HUES6 (cell line): Measurements from ENCODE around the gene CLASP2.

Experiments
- H3K27ac ChIP-seq: 2 replicates; pipeline ENCODE4 v1.7.0; 2013; ENCODE audit warnings: low read depth, mild to moderate bottlenecking, low read length, inconsistent platforms
- H3K27me3 ChIP-seq: 2 replicates; pipeline ENCODE4 v1.6.1; 2013; ENCODE audit warnings: low read length; ENCODE audit not compliant: control insufficient read depth, insufficient read depth
- H3K36me3 ChIP-seq: 2 replicates; pipeline ENCODE4 v1.6.1; 2013; ENCODE audit warnings: low read length; ENCODE audit not compliant: control insufficient read depth, insufficient read depth
- H3K4me1 ChIP-seq: 2 replicates; pipeline ENCODE4 v1.6.1; 2013; ENCODE audit warnings: low read length; ENCODE audit not compliant: control insufficient read depth, insufficient read depth
- H3K4me3 ChIP-seq: 2 replicates; pipeline ENCODE4 v1.5.1; 2013; ENCODE audit warnings: low read depth, low read length
- H3K9ac ChIP-seq: one replicate; pipeline ENCODE4 v1.6.1; 2013; ENCODE audit warnings: mild to moderate bottlenecking, low read length
- H3K9me3 ChIP-seq: 2 replicates; pipeline ENCODE4 v1.6.1; 2013; ENCODE audit warnings: low read depth, low read length; ENCODE audit not compliant: control insufficient read depth, insufficient read depth

Gene CLASP2

DNA sequence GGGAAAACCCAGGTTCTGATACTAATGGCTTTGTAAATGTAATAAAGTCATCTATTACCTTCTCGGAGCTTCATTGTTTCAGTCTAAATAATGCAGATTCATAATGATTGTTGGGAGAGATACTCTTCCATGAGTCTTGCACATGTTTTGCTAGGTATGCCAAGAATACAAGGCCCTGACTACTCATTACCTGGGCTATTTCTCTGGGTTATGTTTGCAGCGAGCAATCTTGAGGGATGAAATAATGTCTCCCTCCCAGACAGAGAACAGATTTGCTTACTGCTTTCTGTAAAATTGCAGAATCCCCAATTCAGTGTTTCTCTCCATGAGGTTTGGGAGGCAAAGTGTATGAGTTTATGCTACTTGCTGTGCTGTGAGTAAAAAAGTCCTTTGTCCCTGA is 6.2 kb upstream of the CLASP2 start:
- no peaks in the 10 kb centered on the region for H3K27me3 ChIP-seq

GRCh38 chr3:33722626-33723370 is 4.7 kb upstream of the CLASP2 start:
- H3K27ac ChIP-seq = no peak overlapping the region
- no peaks in the 10 kb centered on the region for H3K4me1 ChIP-seq
- H3K4me3 ChIP-seq = no peak overlapping the region
- H3K9ac ChIP-seq = no peak overlapping the region
- H3K9me3 ChIP-seq = no peaks in the 10 kb centered on the region
- no peaks in the 10 kb centered on the region for H3K36me3 ChIP-seq
- no peaks in the 10 kb centered on the region for H3K27me3 ChIP-seq

More for the DNA sequence above, 6.2 kb upstream of the CLASP2 start:
- H3K9me3 ChIP-seq = no peaks in the 10 kb centered on the region
- no peak overlapping the region for H3K9ac ChIP-seq
- no peaks in the 10 kb centered on the region for H3K36me3 ChIP-seq
- no peak overlapping the region for H3K4me3 ChIP-seq
- H3K27ac ChIP-seq = no peak overlapping the region
- H3K4me1 ChIP-seq = no peaks in the 10 kb centered on the region

- Histone ChIP-seq H3K9me3 (no peaks in the 10 kb centered on the region), H3K36me3 (no peaks in the 10 kb centered on the region), H3K4me1 (no peaks in the 10 kb centered on the region), H3K9ac (no peak overlapping the region), H3K27me3 (no peaks in the 10 kb centered on the region), H3K4me3 (no peak overlapping the region), H3K27ac (no peak overlapping the region)
Measured at GRCh38 chr3:33722191-33722590, 4.1 kb upstream of the CLASP2 start.

DNA sequence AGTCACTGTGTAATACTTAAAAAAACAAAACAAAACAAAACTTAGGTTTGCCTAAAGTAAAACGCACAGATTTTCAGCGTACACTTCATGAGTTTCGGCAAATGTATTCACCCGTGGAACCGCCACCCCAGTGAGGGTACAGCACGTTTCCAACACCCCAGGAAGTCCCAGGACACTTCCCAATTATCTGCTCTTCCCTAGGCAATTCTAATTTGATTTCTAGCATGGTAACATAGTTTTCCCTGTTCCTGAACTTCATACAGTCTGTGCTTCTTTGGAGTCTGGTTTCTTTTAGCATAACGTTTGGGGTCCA is 497 bp upstream of the CLASP2 start:
- Histone ChIP-seq H3K36me3 (no peaks in the 10 kb centered on the region), H3K27ac (no peak overlapping the region), H3K4me1 (peaks cover 7% of the 10 kb centered on the region; the same call in 1 of the 2 replicates), H3K9me3 (no peaks in the 10 kb centered on the region), H3K9ac (peak overlapping the region; percentile 90), H3K4me3 (peak overlapping the region; percentile 78), H3K27me3 (no peaks in the 10 kb centered on the region)

DNA sequence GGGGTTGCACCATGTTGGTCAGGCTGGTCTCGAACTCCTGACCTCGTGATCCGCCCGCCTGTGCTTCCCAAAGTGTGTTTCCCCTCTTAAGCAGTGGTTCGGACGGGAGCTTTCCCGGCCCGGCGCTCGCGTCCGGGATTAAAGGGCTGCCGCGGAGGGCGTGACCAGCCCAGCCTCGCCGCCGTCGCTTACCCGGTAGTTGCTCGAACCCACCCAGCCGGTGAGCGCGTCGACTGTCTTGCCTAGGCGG is 513 bp downstream of the CLASP2 start:
- Histone ChIP-seq H3K27ac (peak overlapping the region; percentile 89), H3K27me3 (no peaks in the 10 kb centered on the region), H3K9me3 (no peaks in the 10 kb centered on the region), H3K36me3 (no peaks in the 10 kb centered on the region), H3K4me3 (peak overlapping the region; percentile 78), H3K9ac (peak overlapping the region; percentile 90), H3K4me1 (peaks cover 7% of the 10 kb centered on the region; the same call in 1 of the 2 replicates)

- Histone ChIP-seq H3K36me3 (peaks cover 3% of the 10 kb centered on the region; the same call in 1 of the 2 replicates), H3K9me3 (no peaks in the 10 kb centered on the region), H3K4me3 (peak overlapping the region; percentile 78), H3K27ac (no peak overlapping the region), H3K27me3 (no peaks in the 10 kb centered on the region), H3K9ac (no peak overlapping the region), H3K4me1 (peaks cover 7% of the 10 kb centered on the region; the same call in 1 of the 2 replicates)
Measured at GRCh38 chr3:33716227-33716626, 1.8 kb downstream of the CLASP2 start.

DNA sequence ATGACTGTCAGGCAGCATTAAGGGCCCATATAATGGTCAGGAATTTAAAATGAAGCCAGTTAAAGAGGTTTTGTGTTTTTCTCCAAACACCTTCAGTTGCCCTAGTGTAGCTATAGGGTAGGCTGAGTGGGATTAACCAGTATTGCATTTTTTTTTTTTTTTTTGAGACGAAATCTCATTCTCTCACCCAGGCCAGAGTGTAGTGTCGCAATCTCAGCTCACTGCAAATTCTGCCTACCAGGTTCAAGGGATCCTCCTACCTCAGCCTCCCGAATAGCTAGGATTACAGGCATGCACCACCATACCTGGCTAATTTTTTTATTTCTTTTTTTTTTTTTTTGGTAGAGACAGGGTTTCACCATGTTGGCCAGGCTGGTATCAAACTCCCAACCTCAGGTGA is 7.0 kb downstream of the CLASP2 start:
- Histone ChIP-seq H3K4me1 (peaks cover 3% of the 10 kb centered on the region; the same call in 1 of the 2 replicates), H3K9me3 (peaks cover 6% of the 10 kb centered on the region; the same call in 1 of the 2 replicates)

DNA sequence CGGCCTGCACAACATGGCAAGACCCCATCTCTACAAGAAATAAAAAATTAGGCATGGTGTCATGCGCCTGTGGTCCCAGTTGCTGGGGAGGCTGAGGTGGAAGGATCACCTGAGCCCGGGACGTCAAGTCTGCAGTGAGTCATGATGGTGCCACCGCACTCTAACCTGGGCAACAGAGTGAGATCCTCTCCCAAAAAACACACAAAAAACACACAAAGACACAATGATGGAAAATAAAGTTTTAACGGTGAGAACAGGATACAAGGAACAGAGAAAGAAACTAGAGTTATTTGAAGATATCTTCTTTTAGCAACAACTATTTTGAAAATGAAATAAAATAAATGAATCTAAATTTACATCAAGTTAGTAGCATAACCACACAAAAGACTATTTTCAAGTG is 12.0 kb downstream of the CLASP2 start:
- no peaks in the 10 kb centered on the region for H3K4me1 ChIP-seq
- no peak overlapping the region for H3K4me3 ChIP-seq
- H3K27ac ChIP-seq = no peak overlapping the region
- peaks cover 44% of the 10 kb centered on the region for H3K9me3 ChIP-seq
- no peaks in the 10 kb centered on the region for H3K27me3 ChIP-seq
- no peak overlapping the region for H3K9ac ChIP-seq
- peaks cover 15% of the 10 kb centered on the region; the same call in 1 of the 2 replicates for H3K36me3 ChIP-seq

More for the DNA sequence above, 7.0 kb downstream of the CLASP2 start:
- Histone ChIP-seq H3K27me3 (no peaks in the 10 kb centered on the region), H3K9ac (no peak overlapping the region), H3K4me3 (no peak overlapping the region), H3K36me3 (peaks cover 8% of the 10 kb centered on the region; the same call in 1 of the 2 replicates), H3K27ac (no peak overlapping the region)

GRCh38 chr3:33704891-33705290 is 13.2 kb downstream of the CLASP2 start:
- no peaks in the 10 kb centered on the region for H3K27me3 ChIP-seq
- H3K27ac ChIP-seq = no peak overlapping the region
- H3K9ac ChIP-seq = no peak overlapping the region
- H3K4me3 ChIP-seq = no peak overlapping the region
- no peaks in the 10 kb centered on the region for H3K4me1 ChIP-seq
- H3K36me3 ChIP-seq = peaks cover 15% of the 10 kb centered on the region; the same call in 1 of the 2 replicates
- peaks cover 48% of the 10 kb centered on the region for H3K9me3 ChIP-seq

- H3K36me3 ChIP-seq = peaks cover 13% of the 10 kb centered on the region; the same call in 1 of the 2 replicates
Measured at GRCh38 chr3:33699275-33699674, 18.8 kb downstream of the CLASP2 start.

DNA sequence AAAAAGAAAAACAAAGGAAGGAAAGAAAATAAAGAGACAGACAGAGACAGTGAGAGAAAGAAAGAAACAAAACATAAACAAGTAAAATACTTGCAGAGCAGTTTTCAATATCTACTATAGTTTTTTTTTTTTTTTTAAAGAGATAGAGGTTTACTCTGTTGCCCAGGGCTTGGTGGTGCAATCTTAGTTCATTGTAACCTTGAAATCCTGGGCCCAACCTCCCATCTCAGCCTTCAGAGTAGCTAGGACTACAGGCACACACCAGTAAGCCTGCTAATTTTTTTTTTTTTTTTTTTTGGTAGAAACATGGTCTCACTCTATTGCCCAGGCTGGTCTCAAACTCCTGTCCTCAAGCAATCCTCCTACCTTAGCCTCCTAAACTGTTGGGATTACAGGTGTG is 23.1 kb downstream of the CLASP2 start:
- Histone ChIP-seq H3K4me1 (no peaks in the 10 kb centered on the region), H3K4me3 (no peak overlapping the region), H3K27ac (no peak overlapping the region), H3K27me3 (no peaks in the 10 kb centered on the region), H3K36me3 (peaks cover 11% of the 10 kb centered on the region), H3K9ac (no peak overlapping the region), H3K9me3 (peaks cover 8% of the 10 kb centered on the region; the same call in 1 of the 2 replicates)

More at GRCh38 chr3:33699275-33699674, 18.8 kb downstream of the CLASP2 start:
- Histone ChIP-seq H3K9me3 (peaks cover 38% of the 10 kb centered on the region), H3K4me3 (no peak overlapping the region), H3K27me3 (no peaks in the 10 kb centered on the region), H3K9ac (no peak overlapping the region), H3K4me1 (no peaks in the 10 kb centered on the region), H3K27ac (no peak overlapping the region)
